Liver (tissue), 9 donors: ENCODE data around the gene ARL5A. TPM values are rescaled to one million over a fixed set of nuclear protein-coding genes. Genes with fewer than 3 reads are reported as not detected.

Experiments used
- DNase-seq: peaks from one replicate; pipeline ENCODE4 v3.0.0-alpha.2; 2017; ENCODE audit warnings: low spot score
- H3K27ac ChIP-seq, 2 donors: one replicate each; pipeline ENCODE4 v1.7.0; 2013; ENCODE audit warnings: inconsistent platforms in 2 of 2, low read length in 2 of 2, control low read depth in 1 of 2, low read depth in 1 of 2, mild to moderate bottlenecking in 1 of 2
- H3K27me3 ChIP-seq, 4 donors: one replicate each; pipeline versions ENCODE4 v1.6.1 to v1.7.0; 2013; ENCODE audit warnings: low read length in 3 of 4, inconsistent platforms in 1 of 4, mild to moderate bottlenecking in 1 of 4, moderate library complexity in 1 of 4; ENCODE audit not compliant: control insufficient read depth in 4 of 4, insufficient read depth in 4 of 4
- H3K36me3 ChIP-seq, 4 donors: one replicate each; pipeline versions ENCODE4 v1.6.1 to v1.7.0; 2013; ENCODE audit warnings: low read length in 3 of 4, mild to moderate bottlenecking in 3 of 4, low read depth in 1 of 4, moderate library complexity in 1 of 4; ENCODE audit not compliant: control insufficient read depth in 4 of 4, insufficient read depth in 3 of 4
- H3K4me1 ChIP-seq, 4 donors: one replicate each; pipeline versions ENCODE4 v1.6.1 to v1.7.0; 2013; ENCODE audit warnings: low read length in 3 of 4, mild to moderate bottlenecking in 3 of 4, moderate library complexity in 1 of 4; ENCODE audit not compliant: control insufficient read depth in 4 of 4, insufficient read depth in 4 of 4
- H3K4me3 ChIP-seq, 3 donors: one replicate each; pipeline versions ENCODE4 v1.6.1 to v1.7.0; 2013; ENCODE audit warnings: low read length in 3 of 3, control low read depth in 1 of 3, low read depth in 1 of 3, mild to moderate bottlenecking in 1 of 3
- H3K9ac ChIP-seq, 2 donors: one replicate each; pipeline ENCODE4 v1.7.0; 2013; ENCODE audit warnings: low read length in 2 of 2, mild to moderate bottlenecking in 2 of 2, moderate library complexity in 2 of 2, control low read depth in 1 of 2, low read depth in 1 of 2
- H3K9me3 ChIP-seq, 4 donors: one replicate each; pipeline versions ENCODE4 v1.6.1 to v1.7.0; 2013; ENCODE audit warnings: low read length in 3 of 4; ENCODE audit not compliant: control insufficient read depth in 4 of 4
- EGR1 ChIP-seq, 2 donors: IDR thresholded peaks; 2 replicates each; pipeline ENCODE4 v1.6.1; 2016 to 2018; ENCODE audit warnings: antibody characterized with exemption in 2 of 2, low read depth in 2 of 2
- FOXA1 ChIP-seq: IDR thresholded peaks from 2 replicates; pipeline ENCODE4 v1.6.1; 2016; ENCODE audit warnings: antibody characterized with exemption
- FOXA2 ChIP-seq: IDR thresholded peaks from 2 replicates; pipeline ENCODE4 v1.6.1; 2016; ENCODE audit warnings: antibody characterized with exemption
- GABPA ChIP-seq, 2 donors: IDR thresholded peaks in 1 of 2; conservative IDR thresholded peaks in 1 of 2; 2 replicates each; pipeline ENCODE4 v1.6.1; 2016; ENCODE audit warnings: antibody characterized with exemption in 2 of 2, mild to moderate bottlenecking in 1 of 2, moderate library complexity in 1 of 2
- HNF4A ChIP-seq, 2 donors: conservative IDR thresholded peaks; 2 replicates each; pipeline ENCODE4 v1.6.1; 2016; ENCODE audit warnings: antibody characterized with exemption in 2 of 2, mild to moderate bottlenecking in 2 of 2
- HNF4G ChIP-seq: IDR thresholded peaks from 2 replicates; pipeline ENCODE4 v1.6.1; 2016; ENCODE audit warnings: antibody characterized with exemption
- JUND ChIP-seq, 2 donors: IDR thresholded peaks; 2 replicates each; pipeline ENCODE4 v1.6.1; 2016; ENCODE audit warnings: antibody characterized with exemption in 2 of 2
- RAD21 ChIP-seq, 2 donors: IDR thresholded peaks; 2 replicates each; pipeline ENCODE4 v1.6.1; 2016; ENCODE audit warnings: antibody characterized with exemption in 2 of 2, mild to moderate bottlenecking in 2 of 2
- RXRA ChIP-seq, 2 donors: IDR thresholded peaks; 2 replicates each; pipeline ENCODE4 v1.6.1; 2017 to 2018; ENCODE audit warnings: antibody characterized with exemption in 2 of 2, mild to moderate bottlenecking in 1 of 2
- SP1 ChIP-seq: IDR thresholded peaks from 2 replicates; pipeline ENCODE4 v1.6.1; 2018; ENCODE audit warnings: antibody characterized with exemption, mild to moderate bottlenecking
- TAF1 ChIP-seq: conservative IDR thresholded peaks from 2 replicates; pipeline ENCODE4 v1.6.1; 2016; ENCODE audit warnings: antibody characterized with exemption, mild to moderate bottlenecking
- YY1 ChIP-seq: IDR thresholded peaks from 2 replicates; pipeline ENCODE4 v1.6.1; 2016; ENCODE audit warnings: antibody characterized with exemption, mild to moderate bottlenecking
- WGBS: extraction: QIAGEN DNeasy Blood & Tissue Kit; methylation state at CpG from one replicate; pipeline ENCODE4 v1.1.7; 2013; 5-methylcytosine and 5-hydroxymethylcytosine counted together
- polyA plus RNA-seq, 2 donors: library from polyadenylated mRNA; stranded (reverse) in 1 of 2; unstranded in 1 of 2; fragments of 200-250 nt in 1 of 2; fragments of >200 nt in 1 of 2; fragmentation: Nextera tagmentation in 1 of 2; extraction: Ambion mirVana in 1 of 2; gene quantifications; one replicate each; pipeline versions ENCODE4 v1.2.1 to v1.2.3, GENCODE V29; 2013 to 2015
- total RNA-seq, 2 donors: library from RNA; depleted of rRNA; stranded (reverse); fragments of >200 nt; gene quantifications; one replicate each; pipeline ENCODE4 v1.2.3, GENCODE V29; 2014
- TF ChIP-seq, protein P1 (sequence below): fragments of 150-350 bp; IDR thresholded peaks from 2 replicates; pipeline ENCODE4 v1.5.1; 2017; ENCODE audit warnings: improper control_type of control experiment, low read depth, low read length; ENCODE audit not compliant: missing input control
- TF ChIP-seq, protein P2 (sequence below): IDR thresholded peaks from 2 replicates; pipeline ENCODE4 v1.6.1; 2016; ENCODE audit warnings: antibody characterized with exemption
- TF ChIP-seq, protein P3 (sequence below): IDR thresholded peaks from 2 replicates; pipeline ENCODE4 v1.6.1; 2016; ENCODE audit warnings: antibody characterized with exemption
- TF ChIP-seq, protein P4 (sequence below): IDR thresholded peaks from 2 replicates; pipeline ENCODE4 v1.6.1; 2016; ENCODE audit warnings: antibody characterized with exemption, mild to moderate bottlenecking
- TF ChIP-seq, protein P5 (sequence below): IDR thresholded peaks from 2 replicates; pipeline ENCODE4 v1.6.1; 2016; ENCODE audit warnings: antibody characterized with exemption
- donor health status: healthy.
- donor health status: healthy.
- donor health status: healthy.
- donor health status: healthy.
- donor health status: healthy.

Gene ARL5A
- total and polyA plus RNA-seq, 4 donors: 9.0 to 41.6 (median 18.0) TPM

DNA sequence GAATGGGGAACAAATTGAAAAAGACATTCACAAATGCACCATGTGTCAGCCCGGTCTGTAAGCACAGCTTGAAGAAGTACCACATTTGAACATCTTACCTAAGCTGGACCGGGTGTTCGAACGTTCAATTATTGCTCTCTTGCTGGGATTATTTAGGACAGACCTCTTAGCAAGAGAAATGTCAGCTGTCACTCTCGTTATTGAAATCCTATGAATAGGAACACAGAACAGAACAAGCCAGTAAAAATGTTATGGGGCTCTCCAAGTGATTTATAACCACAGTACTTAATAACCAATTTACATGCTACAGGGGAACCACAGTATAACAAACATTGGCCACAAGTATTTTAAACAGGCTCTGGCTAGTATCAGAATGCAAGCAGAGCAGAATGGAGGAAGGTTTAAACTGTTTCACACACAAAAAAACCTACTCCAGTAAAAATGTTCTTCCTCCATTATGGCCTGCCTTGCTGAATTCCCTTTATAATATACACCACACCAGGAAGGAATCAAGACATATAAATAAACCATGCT, 32.5 kb upstream of the ARL5A start:
- Histone ChIP-seq H3K4me3 (no peak overlapping the region), H3K9me3 (no peaks in the 10 kb centered on the region), H3K4me1 (no peaks in the 10 kb centered on the region), H3K27me3 (no peaks in the 10 kb centered on the region), H3K36me3 (no peaks in the 10 kb centered on the region), H3K9ac (no peak overlapping the region), H3K27ac (no peak overlapping the region)
- no peak for DNase-seq
- WGBS: 91% methylated on average over 5 of the region's 5 CpGs
- TF ChIP-seq, protein P1, sequence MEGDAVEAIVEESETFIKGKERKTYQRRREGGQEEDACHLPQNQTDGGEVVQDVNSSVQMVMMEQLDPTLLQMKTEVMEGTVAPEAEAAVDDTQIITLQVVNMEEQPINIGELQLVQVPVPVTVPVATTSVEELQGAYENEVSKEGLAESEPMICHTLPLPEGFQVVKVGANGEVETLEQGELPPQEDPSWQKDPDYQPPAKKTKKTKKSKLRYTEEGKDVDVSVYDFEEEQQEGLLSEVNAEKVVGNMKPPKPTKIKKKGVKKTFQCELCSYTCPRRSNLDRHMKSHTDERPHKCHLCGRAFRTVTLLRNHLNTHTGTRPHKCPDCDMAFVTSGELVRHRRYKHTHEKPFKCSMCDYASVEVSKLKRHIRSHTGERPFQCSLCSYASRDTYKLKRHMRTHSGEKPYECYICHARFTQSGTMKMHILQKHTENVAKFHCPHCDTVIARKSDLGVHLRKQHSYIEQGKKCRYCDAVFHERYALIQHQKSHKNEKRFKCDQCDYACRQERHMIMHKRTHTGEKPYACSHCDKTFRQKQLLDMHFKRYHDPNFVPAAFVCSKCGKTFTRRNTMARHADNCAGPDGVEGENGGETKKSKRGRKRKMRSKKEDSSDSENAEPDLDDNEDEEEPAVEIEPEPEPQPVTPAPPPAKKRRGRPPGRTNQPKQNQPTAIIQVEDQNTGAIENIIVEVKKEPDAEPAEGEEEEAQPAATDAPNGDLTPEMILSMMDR: no peak
- TF ChIP-seq YY1: no peak
- TF ChIP-seq, protein P2, sequence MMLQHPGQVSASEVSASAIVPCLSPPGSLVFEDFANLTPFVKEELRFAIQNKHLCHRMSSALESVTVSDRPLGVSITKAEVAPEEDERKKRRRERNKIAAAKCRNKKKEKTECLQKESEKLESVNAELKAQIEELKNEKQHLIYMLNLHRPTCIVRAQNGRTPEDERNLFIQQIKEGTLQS: no peak
- no peak for TF ChIP-seq TAF1
- TF ChIP-seq HNF4G: no peak
- TF ChIP-seq, protein P3, sequence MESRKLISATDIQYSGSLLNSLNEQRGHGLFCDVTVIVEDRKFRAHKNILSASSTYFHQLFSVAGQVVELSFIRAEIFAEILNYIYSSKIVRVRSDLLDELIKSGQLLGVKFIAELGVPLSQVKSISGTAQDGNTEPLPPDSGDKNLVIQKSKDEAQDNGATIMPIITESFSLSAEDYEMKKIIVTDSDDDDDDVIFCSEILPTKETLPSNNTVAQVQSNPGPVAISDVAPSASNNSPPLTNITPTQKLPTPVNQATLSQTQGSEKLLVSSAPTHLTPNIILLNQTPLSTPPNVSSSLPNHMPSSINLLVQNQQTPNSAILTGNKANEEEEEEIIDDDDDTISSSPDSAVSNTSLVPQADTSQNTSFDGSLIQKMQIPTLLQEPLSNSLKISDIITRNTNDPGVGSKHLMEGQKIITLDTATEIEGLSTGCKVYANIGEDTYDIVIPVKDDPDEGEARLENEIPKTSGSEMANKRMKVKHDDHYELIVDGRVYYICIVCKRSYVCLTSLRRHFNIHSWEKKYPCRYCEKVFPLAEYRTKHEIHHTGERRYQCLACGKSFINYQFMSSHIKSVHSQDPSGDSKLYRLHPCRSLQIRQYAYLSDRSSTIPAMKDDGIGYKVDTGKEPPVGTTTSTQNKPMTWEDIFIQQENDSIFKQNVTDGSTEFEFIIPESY: no peak
- no peak for TF ChIP-seq FOXA1
- no peak for TF ChIP-seq EGR1 (IDR thresholded peaks at IDR 0.05; ENCODE audit: low read depth in 2 of 2)
- TF ChIP-seq RXRA (IDR thresholded peaks at IDR 0.05): no peak
- TF ChIP-seq RAD21 (IDR thresholded peaks at IDR 0.05): no peak
- no peak for TF ChIP-seq GABPA (IDR thresholded peaks at IDR 0.05 in 1 of 2, conservative IDR thresholded peaks at IDR 0.05 in 1 of 2)
- no peak for TF ChIP-seq SP1
- TF ChIP-seq, protein P4, sequence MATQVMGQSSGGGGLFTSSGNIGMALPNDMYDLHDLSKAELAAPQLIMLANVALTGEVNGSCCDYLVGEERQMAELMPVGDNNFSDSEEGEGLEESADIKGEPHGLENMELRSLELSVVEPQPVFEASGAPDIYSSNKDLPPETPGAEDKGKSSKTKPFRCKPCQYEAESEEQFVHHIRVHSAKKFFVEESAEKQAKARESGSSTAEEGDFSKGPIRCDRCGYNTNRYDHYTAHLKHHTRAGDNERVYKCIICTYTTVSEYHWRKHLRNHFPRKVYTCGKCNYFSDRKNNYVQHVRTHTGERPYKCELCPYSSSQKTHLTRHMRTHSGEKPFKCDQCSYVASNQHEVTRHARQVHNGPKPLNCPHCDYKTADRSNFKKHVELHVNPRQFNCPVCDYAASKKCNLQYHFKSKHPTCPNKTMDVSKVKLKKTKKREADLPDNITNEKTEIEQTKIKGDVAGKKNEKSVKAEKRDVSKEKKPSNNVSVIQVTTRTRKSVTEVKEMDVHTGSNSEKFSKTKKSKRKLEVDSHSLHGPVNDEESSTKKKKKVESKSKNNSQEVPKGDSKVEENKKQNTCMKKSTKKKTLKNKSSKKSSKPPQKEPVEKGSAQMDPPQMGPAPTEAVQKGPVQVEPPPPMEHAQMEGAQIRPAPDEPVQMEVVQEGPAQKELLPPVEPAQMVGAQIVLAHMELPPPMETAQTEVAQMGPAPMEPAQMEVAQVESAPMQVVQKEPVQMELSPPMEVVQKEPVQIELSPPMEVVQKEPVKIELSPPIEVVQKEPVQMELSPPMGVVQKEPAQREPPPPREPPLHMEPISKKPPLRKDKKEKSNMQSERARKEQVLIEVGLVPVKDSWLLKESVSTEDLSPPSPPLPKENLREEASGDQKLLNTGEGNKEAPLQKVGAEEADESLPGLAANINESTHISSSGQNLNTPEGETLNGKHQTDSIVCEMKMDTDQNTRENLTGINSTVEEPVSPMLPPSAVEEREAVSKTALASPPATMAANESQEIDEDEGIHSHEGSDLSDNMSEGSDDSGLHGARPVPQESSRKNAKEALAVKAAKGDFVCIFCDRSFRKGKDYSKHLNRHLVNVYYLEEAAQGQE: no peak
- TF ChIP-seq JUND (IDR thresholded peaks at IDR 0.05): no peak
- TF ChIP-seq, protein P5, sequence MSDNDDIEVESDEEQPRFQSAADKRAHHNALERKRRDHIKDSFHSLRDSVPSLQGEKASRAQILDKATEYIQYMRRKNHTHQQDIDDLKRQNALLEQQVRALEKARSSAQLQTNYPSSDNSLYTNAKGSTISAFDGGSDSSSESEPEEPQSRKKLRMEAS: no peak
- TF ChIP-seq FOXA2: no peak

DNA sequence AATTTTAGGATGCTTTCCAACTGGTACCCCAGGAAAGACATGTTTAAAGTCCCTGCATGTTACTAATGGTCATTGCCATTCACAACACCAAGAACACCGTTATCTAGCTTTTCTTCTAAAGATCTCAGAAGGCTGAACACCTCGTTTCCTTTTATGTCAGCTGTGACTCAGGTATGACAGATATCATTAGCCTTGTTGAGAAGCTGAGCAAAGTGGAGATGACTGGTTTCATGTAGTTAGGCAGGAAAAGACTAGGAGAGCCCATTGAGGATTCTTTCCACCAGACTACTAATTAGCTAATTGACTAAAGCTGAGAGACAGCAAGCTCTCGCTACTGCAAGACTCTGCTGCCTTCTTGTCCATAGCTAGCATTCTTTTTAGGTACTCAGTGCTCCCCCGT, 32.0 kb upstream of the ARL5A start:
- H3K27me3 ChIP-seq: no peaks in the 10 kb centered on the region
- no peak overlapping the region for H3K4me3 ChIP-seq
- H3K4me1 ChIP-seq: no peaks in the 10 kb centered on the region
- H3K9ac ChIP-seq: no peak overlapping the region
- H3K27ac ChIP-seq: no peak overlapping the region
- DNase-seq: no peak
- 83% methylated on average over 4 of the region's 4 CpGs for WGBS
- H3K36me3 ChIP-seq: no peaks in the 10 kb centered on the region
- no peaks in the 10 kb centered on the region for H3K9me3 ChIP-seq
- TF ChIP-seq RXRA (IDR thresholded peaks at IDR 0.05) (no peak), JUND (IDR thresholded peaks at IDR 0.05) (no peak), FOXA2 (no peak), RAD21 (IDR thresholded peaks at IDR 0.05) (no peak), GABPA (IDR thresholded peaks at IDR 0.05 in 1 of 2, conservative IDR thresholded peaks at IDR 0.05 in 1 of 2) (no peak), YY1 (no peak), TAF1 (no peak), HNF4A (conservative IDR thresholded peaks at IDR 0.05) (no peak)
- TF ChIP-seq, protein P1: no peak
- TF ChIP-seq, protein P4: no peak
- TF ChIP-seq, protein P2: no peak
